ENCODE data around the gene SLC7A5.

SLC7A5 gene

DNA sequence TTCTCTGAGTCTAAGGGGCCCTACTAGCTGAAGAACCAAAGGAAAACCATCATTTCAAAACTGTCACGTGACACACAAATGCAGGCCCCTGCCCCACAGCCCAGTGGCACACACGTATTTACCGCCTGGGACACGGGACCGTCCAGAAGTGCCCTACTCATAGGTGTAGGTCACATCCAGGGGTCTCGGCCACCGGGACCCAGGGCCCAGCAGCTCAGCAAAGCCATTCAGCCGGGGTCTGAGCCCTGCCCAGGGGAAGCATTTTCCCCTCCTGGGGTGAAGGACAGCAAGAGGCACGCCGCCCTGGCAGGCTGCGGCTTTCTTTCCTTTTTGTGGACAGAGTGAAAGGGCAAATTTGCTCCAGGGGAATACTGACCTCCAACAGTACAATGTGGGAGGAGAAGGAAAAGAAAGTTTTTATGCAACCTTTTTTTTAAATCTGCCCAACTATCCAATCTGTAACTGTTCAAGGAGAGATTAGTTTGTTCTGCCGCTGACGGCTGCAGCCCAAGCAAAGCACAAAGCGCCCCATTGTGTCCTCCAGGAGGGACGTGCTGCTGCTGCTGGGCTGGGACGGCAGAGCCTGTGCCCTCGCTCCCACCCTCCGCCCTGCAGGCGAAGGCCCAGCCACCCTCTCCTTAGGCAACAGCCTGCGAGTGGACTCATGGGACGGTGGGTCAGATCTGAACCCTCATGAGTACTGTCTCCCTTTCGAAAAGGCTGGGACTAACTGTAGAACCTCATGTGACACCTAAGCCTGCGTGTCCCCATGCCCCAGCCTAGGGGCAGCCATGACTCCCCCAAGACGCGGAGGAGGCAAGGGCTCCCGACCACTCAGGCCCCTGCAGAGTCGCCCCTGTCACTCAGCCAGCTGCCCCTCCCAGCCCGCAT lies 21.3 kb downstream of the SLC7A5 start:
- DNase-seq (ENCODE audit: low spot score) (no peak), FAIRE-seq (no peak)

DNA sequence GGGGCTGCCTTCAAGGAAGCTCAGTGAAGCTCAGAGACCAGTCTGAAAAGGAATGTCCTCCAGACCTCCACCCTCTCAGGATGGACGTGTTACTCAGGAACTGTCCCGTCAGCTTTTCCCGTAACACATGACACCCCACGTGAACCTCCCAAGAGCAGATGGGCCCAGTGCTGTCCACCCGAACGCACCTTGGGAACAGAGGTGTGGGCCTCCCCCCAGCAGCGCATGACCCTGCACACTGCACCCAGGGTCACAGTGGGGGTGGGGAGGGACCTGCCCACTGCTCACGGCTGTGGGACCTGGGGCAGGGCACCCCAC lies 21.9 kb downstream of the SLC7A5 start:
- DNase-seq (ENCODE audit: low spot score) = no peak
- FAIRE-seq = no peak

DNA sequence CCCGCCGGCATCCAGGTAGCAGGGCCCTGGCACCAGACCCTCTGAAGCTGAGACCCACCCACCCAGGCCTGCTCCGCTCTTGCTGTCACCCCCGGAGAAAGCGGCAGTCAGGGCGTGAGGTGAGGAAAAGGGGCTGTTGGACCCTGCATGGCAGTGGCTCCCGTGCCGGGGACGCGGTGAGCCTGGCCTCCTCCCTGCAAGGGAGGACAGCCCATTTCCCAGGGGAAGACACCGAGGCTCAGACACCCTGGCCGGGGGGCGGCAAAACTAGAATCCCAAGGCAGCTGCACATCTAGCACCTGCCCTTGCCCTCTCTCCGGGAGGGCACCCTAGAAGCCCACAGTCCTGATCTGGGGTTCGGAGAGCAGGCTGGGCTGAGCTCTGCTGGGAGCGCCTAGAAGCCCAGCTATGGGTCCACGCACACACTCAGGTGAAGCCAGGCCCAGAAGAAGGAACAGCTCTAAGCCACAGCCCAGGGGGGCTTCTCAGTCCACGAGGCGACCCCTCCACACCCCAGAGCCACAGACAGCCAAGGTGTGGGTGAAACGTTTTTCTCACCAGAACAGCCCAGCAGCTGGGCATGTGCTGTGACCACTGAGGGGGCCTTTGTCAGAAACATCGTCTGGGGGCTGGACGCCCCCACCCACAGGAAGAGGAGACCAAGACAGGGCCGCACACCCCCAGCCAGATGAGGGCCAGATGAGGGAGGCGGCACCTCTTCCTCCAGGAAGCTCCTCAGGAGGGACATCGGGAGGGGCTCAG lies 22.4 kb downstream of the SLC7A5 start:
- no peak for FAIRE-seq
- DNase-seq (ENCODE audit: low spot score) = no peak

DNA sequence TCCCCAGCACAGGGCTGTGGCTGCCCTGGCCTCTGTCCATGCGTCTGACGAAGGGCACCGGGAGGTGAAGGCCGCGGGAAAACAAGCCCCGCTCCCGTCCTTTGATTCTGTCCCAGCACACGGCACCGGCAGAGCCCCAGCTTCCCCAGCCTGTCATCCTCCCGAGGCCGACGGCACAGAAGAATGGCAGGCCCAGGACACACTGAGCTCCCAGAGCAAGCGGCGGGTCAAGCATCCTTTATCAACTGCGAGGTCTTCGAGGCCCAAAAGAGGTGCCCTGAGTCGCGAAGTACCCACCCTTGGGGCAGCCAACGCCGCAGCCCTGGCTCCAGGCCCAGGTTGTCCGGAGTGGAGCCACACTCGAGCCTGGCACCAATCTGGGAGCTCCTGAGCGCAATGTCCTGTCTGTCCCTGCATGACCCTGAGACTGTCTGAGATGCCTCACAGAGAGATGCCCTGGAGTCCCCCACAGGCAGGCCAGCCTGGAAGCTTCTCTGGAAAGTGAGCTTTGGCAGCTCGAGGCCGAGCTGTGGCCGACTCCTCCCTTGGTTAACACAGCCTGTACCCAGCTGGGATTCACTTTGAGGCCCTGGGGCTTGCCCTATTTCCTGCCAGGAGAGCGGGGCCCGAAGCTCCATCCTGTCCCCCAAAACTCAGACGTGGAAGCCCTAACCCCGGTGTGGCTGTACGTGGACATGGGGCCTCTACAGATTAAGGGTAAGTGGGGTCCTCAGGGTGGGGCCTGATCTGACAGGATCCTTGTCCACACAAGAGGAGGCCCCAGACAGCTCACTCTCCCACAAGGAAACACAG lies 23.3 kb downstream of the SLC7A5 start:
- DNase-seq (ENCODE audit: low spot score) = no peak
- FAIRE-seq = no peak

DNA sequence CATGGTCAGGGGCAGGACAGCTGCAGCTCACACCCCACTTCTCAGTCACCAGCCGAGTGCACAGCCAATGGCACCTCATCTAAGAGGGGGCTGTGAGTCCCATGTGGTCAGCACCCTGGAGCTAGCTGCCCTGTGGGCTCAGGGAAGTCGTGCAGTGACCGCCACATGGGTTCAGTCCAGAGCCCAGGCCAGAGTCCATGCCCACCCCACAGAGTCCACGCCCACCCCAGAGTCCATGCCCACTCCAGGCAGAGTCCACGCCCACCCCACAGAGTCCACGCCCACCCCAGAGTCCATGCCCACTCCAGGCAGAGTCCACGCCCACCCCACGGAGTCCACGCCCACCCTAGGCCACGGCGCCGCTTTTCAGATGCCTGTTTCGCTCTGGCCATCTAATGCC lies 24.1 kb downstream of the SLC7A5 start:
- FAIRE-seq (no peak), DNase-seq (ENCODE audit: low spot score) (no peak)

DNA sequence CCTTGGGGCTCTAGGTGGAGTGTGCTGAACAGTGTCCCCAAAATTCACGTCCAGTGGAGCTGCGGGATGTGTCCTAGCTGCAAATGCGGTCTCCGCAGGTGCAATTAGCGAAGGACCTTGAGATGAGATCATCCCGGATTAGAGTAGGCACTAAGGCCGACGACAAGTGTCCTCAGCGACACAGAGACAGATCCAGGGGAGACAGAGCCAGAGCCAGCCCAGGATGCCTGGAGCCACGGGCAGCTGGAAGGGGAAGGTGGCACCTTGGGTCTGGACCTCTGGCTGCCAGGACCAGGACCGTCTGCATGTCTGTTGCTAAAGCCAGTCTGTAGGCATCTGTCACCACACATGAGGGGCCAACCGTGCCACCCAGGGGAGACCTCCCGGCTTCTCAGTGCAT lies 24.5 kb downstream of the SLC7A5 start:
- FAIRE-seq (no peak), DNase-seq (ENCODE audit: low spot score) (no peak)

DNA sequence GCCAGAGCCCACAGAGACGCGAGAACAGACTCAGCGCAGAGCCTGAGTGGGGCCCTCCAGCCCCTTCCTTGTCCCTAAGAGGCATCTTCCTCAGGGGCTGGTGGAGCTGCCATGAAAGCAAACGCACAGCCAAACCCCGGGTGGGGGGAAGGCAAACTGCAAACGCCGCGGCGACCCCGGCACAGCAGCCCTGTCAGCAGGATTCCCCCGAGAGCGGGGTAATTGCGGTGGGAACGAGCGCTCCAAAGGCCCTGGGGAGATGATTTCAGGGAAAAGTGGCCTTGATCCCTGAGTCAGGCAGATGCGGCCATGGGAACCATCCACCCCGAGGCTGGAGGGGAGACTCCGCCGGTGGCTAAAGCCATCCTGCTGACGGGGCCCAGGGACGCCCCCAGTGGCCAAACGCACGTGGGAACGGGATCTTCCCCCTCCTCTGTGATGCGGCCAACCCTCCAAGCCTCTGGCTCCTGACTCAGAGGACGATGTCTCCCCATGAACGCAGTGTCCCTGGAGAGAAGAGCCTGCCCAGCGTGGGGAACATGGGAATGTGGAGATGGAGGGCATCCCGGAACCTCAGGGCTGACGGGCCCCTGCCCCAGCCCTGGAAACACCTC lies 25.1 kb downstream of the SLC7A5 start:
- FAIRE-seq (no peak), DNase-seq (ENCODE audit: low spot score) (no peak)

DNA sequence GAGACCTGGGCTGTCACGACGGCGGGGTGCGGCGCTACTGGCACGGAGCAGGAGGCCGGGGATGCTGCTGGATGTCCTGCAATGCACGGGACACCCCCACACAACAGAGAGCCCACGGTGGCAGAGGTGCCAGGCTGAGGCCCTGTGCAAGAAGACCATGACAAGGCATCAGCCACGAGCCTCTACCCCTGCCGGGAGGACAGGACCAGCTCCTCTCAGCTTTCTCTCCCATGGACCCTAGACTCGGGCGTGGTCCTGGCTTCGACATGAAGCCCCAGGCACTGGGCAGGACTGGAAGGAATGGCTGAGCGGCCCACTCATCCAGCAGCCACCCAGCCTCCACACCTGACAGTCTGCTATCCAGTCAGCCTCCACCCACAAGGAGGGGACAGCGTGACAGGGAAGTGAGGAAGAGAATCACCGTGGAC lies 25.6 kb downstream of the SLC7A5 start:
- DNase-seq (ENCODE audit: low spot score) (no peak), FAIRE-seq (no peak)

DNA sequence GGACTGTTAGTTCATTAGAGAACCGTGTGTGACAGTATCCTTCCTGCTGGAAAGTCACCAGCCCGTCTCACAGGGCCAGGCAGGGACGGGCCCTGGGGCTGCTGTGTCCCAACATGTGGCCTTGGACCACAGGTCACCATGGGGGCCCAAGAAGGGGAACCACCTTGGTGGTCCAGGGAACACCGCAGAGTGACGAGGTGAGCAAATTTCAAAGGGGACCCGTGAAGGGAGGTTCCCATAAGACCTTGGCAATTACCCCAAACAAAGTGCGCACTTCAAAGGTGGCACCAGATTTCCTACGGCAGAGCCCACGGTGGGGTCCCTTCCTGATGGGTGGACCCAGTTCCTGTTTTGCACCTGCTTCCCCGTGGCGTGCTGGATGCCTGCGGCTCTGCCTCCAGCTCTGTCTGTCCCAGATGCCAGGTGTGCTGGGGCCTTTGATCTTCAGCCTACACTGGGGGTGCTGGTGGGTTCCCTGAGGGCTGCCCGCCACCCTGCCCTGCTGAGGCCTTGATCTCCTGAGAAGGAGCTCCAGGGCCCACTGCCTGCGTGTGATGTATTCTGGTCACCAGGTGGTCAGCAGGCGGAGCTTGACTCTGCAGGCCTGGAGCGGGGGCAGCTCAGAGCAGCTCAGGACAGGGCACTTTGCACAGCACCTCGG lies 27.0 kb downstream of the SLC7A5 start:
- no peak for DNase-seq (ENCODE audit: low spot score)
- FAIRE-seq = no peak

DNA sequence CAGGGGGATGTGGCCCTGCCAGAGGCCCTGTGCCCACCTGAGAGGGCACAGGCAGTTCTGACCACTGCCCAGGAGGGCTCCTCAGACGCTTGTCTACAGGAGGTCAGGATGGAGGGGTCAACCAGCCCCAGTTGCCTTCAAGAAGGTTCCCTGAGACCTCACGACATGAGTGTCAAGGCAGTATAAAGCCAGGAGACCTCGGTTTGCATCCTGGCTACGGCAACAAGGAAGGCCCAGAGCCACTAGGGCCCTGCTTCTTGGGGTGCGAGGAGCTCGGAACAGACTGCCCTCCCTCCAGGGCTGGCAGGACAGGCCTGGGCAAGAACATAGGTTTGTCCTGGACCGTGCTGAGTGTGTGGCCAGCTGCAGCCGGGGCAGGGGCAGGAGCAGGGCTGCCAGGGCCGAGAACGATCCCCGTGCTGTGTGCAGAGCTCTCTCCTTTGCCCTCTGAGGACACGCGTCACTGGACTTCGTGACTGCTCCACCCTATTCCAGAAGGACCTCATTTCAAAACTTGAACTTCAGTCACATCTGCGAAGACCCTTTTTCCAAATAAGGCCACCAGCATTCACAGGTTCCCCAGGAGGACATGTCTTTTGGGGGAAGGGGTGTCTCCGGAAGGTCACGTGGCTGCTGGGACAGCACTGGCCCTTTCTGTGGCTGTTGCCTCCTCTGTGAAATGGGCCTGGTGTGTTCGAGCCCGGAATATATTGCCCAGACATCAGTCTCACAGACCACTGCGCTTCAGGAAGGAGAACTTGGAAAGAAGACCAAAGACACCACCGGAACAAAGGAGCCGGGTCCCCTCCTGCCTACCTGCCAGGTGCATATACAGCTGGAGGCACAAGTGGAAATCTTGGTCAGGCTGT lies 27.7 kb downstream of the SLC7A5 start:
- DNase-seq (ENCODE audit: low spot score) (no peak), FAIRE-seq (no peak)

DNA sequence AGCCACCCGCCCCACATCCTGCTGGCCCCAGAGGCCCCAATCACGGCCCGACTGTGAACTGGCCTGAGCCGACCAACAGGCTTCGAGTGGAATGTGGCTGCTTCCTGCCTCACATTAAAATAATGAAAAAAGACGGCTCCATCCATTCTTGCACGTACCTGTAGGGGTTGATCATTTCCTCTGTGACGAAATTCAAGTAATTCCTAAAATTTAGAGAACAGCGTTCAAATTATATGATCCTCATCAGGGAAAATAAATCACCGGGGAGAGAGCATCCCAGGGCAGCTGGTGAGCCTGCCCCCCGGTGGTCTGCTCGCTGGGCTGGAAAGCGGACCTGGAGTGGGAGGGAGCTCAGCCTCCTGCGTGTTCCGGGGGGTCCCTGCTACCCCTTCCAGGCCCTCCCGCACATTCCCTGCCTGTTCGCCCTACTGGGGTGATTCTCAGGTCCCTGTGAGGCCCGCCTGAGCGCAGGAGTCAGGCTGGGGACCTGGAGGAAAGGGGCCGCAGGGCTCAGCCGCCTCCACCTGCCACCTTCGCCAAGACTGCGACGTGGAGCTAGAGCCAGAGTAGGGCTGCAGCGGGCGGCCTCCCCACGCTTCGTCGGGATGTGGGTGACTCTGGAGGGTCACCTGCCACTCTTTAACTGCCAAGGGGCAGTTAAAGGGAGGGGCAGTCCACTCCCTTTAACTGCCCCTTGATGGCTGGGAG lies 28.9 kb downstream of the SLC7A5 start:
- DNase-seq (ENCODE audit: low spot score) (no peak), FAIRE-seq (no peak)

DNA sequence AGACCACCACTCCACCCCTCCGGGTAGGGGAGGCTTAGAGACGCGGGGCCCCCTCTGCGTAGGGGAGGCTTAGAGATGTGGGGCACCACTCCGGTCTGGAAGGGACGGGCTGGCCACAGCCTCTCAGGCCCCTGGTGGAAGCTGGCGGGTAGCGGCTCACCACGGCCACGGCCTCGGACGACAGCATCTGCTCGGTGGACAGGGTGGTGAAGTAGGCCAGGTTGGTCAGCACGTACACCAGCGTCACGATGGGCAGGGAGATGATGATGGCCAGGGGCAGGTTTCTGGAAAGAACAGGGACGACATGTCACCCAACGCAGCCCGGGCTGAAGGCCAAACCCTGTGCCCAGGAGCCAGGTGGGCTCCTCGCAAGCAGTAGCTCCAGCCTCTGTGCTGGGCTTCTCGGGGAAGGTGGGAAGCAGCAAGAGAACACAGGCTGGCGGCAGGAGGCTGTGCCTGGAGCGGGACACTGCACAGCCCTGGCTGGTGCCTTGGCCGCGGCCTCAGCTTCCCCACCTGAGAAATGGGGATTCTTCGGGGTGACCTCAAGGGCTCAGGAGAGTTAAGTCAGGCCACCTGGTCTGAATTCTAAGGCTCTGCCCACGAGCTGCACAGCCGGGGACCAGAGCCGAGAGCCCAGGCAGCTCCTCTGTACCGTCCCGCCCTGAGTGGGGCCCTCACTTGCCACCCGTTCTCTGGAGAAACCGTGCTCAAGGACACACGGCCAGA lies 29.6 kb downstream of the SLC7A5 start:
- DNase-seq (ENCODE audit: low spot score) (no peak), FAIRE-seq (no peak)

DNA sequence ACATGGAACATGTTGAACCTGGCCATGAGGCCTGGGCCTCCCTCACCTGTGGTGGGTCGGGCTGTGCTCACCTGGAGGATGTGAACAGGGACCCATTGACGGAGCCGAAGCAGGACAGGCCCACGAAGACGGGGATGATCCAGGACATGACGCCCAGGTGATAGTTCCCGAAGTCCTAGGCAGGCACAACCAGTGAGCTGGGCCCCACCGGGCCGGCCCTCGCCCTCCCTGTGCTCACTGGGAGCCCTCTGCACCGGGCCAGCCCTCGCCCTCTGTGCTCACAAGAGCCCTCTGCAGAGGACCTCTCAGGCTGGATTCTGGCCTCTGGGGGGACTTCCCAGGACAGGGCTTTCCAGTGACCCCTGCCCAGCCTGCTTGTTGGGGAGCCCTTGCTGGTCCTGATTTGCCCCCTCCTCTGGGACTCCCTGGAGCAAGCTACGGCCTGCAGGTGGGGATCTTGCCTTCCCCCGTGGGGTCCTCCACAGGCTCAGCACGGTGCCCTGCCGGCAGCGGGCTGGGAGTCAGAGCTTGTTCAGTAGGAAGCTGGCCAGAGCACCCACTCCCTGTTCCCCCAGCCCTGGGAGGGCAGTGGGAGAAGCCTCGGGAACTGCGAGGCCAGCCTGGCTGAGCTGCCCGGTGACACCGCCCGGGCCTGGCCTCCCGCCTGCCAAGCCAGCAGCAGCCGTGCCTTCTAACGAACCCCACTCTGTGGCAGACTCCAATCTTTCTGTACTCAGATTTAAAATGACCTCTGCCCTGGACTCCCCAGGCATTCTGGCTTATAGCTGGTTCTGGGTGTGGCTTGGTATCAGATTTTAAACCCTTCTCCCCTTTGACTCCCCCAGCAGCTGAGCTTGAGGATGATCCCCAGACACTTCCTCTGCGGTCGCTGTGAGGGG lies 30.4 kb downstream of the SLC7A5 start:
- DNase-seq (ENCODE audit: low spot score) = no peak
- FAIRE-seq = no peak

DNA sequence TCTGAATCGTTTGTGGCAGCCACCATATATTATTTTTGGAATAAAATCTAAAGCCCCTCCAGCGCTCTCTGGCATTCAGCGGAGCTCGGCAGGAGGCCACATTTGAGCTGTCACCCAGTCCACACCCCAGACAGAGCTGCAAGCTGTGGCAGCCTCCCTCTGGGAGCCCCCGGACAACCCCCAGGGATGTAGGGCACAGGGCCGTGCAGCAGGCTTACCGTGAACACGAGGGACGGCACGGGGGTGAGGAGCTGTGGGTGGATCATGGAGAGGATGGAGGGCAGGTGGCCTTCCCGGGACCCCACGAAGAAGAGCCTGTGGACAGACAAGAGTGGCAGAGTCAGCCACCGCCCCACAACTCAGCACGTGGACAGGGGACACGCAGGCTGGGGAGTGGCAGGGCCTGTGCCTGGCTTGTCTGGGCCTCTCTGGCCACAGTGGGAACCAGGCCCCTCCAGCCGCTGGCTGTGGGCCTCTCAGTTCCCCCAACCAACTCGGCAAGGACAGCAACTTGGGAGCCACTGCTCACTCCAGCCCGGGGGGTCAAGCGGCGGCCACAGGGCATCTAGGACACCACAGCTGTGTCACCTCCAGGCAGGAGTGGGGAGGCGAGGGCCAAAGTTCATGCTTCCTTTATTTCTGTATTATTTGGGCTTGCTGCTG lies 31.5 kb downstream of the SLC7A5 start:
- DNase-seq (ENCODE audit: low spot score) (no peak), FAIRE-seq (no peak)

DNA sequence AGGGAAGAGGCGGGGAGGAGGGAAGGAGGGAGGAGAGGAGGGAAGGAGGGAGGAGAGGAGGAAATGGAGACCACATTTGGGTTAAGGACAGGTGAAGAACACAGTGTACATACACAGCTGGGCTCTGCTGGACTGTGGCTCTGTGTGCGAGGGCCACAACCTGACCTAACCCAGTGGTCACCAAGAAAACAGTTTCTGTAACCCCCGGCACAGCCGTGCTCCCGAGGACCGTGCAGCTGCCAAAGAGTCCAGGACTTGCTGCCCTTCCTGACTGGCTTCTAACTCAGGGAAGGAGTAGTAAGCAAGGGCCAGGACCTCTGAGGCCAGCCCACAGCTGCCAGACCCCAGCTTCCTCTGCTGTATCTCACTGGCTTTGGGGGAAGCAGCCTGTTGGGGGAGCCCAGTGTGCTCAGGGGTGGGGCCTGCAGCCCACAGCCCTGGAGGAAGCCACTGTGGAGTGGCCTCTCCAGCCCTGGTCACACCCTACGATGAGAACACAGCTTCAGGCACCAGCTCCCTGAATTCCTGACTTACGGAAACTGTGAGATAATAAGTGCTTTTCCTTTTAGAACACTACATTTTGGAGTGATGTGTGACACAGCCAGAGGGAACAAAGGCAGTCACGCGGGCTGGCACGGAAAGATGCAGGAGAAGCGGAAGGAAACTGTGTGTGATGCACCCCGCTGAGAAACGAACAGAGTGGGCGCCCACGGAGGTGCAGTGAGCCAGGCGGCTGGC lies 32.3 kb downstream of the SLC7A5 start:
- FAIRE-seq (no peak), DNase-seq (ENCODE audit: low spot score) (no peak)

DNA sequence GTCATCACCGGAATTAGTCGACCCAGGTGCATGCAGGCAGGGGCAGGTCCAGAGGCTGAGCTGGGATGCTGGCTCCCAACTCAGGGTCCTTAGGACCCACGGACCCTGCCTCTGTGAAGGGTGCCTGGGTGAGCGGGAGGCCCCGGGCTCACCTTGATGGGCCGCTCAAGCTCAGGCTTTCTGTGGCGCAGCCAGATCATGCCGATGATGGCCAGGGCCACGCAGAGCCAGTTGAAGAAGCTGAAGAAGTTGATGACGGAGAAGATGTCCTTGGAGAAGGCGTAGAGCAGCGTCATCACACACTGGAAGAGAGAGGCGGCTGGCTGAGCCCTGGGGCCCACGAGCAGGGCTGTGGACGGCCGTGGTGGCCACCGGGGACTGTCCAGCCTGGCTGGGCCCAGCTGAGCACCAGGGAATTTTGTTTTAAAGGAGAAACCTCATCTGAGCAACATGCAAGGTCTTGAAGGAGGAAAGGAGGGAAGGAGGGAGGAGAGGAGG lies 32.9 kb downstream of the SLC7A5 start:
- FAIRE-seq (no peak), DNase-seq (ENCODE audit: low spot score) (no peak)
